ENCODE results near the gene RIOX2. TPM values are rescaled to one million over a fixed set of nuclear protein-coding genes. Genes with fewer than 3 reads are reported as not detected.

The RIOX2 gene
- total RNA-seq, 1 experiment from 2014 or later = 28.4 TPM

DNA sequence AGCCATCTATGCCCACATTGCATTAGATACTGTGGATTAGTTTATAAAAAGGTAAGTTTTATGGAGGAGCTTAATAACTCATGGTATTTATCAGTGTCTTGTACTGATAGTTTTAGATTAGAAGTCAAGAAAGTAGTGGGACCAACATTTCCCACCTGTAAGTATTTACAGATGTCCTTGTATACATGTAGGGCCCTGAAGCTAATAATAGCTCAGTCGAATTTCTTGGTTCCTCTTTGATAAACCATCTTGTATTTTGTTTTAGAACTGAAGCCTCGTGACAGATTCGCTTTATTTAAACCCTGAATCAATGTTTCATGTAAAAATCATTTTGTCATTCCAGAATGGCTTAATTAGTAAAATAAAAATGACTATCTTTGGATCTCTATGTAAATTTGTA is 77.0 kb downstream of the RIOX2 start:
- ChIA-PET POLR2A (ENCODE audit: low non-redundant PET) (no interaction called here), CTCF (no interaction called here)
- no peak for DNase-seq (ENCODE audit: low spot score)
- Histone ChIP-seq H3K4me1 (ENCODE audit: insufficient read depth, low read length, poor library complexity, severe bottlenecking) (peaks cover 15% of the 10 kb centered on the region), H3K27ac (ENCODE audit: low read depth, low read length, poor library complexity, severe bottlenecking) (no peak overlapping the region), H3K9me3 (ENCODE audit: low read depth, low read length, poor library complexity, severe bottlenecking) (no peaks in the 10 kb centered on the region), H3K4me3 (ENCODE audit: low read depth, low read length, poor library complexity, severe bottlenecking) (no peak overlapping the region), H3K27me3 (replicated peaks; ENCODE audit: insufficient read depth, low read depth, low read length, poor library complexity) (no peaks in the 10 kb centered on the region), H3K36me3 (ENCODE audit: insufficient read depth, low read length, poor library complexity, severe bottlenecking) (no peaks in the 10 kb centered on the region)
- intact Hi-C loops (cut with micrococcal nuclease; ENCODE audit: unreplicated experiment) = loop anchor here (5.0 kb wide), 1 partner anchor 103 kb away; no protein-coding TSS in a partner anchor
- BruUV-seq (replicated peaks) = no TSS peak
- no peak for TF ChIP-seq EZH2 (IDR thresholded peaks at IDR 0.05; ENCODE audit: borderline replicate concordance, low read depth, low read length, poor library complexity, severe bottlenecking)
- TF ChIP-seq, protein P1, sequence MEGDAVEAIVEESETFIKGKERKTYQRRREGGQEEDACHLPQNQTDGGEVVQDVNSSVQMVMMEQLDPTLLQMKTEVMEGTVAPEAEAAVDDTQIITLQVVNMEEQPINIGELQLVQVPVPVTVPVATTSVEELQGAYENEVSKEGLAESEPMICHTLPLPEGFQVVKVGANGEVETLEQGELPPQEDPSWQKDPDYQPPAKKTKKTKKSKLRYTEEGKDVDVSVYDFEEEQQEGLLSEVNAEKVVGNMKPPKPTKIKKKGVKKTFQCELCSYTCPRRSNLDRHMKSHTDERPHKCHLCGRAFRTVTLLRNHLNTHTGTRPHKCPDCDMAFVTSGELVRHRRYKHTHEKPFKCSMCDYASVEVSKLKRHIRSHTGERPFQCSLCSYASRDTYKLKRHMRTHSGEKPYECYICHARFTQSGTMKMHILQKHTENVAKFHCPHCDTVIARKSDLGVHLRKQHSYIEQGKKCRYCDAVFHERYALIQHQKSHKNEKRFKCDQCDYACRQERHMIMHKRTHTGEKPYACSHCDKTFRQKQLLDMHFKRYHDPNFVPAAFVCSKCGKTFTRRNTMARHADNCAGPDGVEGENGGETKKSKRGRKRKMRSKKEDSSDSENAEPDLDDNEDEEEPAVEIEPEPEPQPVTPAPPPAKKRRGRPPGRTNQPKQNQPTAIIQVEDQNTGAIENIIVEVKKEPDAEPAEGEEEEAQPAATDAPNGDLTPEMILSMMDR (conservative IDR thresholded peaks at IDR 0.05; ENCODE audit: low read depth, low read length) = no peak

DNA sequence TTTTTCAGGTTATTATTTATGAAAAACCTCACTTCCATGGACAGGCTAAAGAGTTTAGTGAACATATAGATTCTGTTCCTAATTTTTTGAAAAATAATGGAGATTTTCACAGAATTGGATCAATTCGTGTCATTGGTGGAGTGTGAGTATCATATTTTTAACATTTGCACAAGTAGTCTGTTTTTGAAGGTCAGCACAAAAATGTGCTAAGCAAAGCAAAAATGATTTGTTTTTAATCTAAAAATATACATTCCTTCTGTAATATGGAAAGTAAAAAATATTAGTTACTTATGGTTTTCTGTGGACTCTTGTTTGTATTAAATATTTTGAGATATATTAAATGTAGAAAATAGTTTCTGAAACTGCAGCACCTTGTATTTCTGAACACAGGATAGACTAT is 79.4 kb downstream of the RIOX2 start:
- no peaks in the 10 kb centered on the region for H3K36me3 ChIP-seq (ENCODE audit: insufficient read depth, low read length, poor library complexity, severe bottlenecking)
- CTCF ChIA-PET = no interaction called here
- no peak overlapping the region for H3K27ac ChIP-seq (ENCODE audit: low read depth, low read length, poor library complexity, severe bottlenecking)
- POLR2A ChIA-PET (ENCODE audit: low non-redundant PET) = no interaction called here
- intact Hi-C loops (cut with micrococcal nuclease; ENCODE audit: unreplicated experiment) = no loop called here
- H3K4me3 ChIP-seq (ENCODE audit: low read depth, low read length, poor library complexity, severe bottlenecking) = no peak overlapping the region
- H3K9me3 ChIP-seq (ENCODE audit: low read depth, low read length, poor library complexity, severe bottlenecking) = no peaks in the 10 kb centered on the region
- TF ChIP-seq EZH2 (IDR thresholded peaks at IDR 0.05; ENCODE audit: borderline replicate concordance, low read depth, low read length, poor library complexity, severe bottlenecking) = no peak
- TF ChIP-seq, protein P1 (conservative IDR thresholded peaks at IDR 0.05; ENCODE audit: low read depth, low read length) = no peak
- BruUV-seq (replicated peaks) = no TSS peak
- H3K4me1 ChIP-seq (ENCODE audit: insufficient read depth, low read length, poor library complexity, severe bottlenecking) = peaks cover 6% of the 10 kb centered on the region
- no peak for DNase-seq (ENCODE audit: low spot score)
- no peaks in the 10 kb centered on the region for H3K27me3 ChIP-seq (replicated peaks; ENCODE audit: insufficient read depth, low read depth, low read length, poor library complexity)

Other genes starting within 250 kb of the RIOX2 start
- gene ARL6, start 207.7 kb downstream of the RIOX2 start, total RNA-seq (2021) = 8.1 and 8.4 TPM in 2 replicates
- gene CRYBG3, start 150.4 kb downstream of the RIOX2 start, total RNA-seq (2021) = 8.6 and 8.7 TPM in 2 replicates
- gene GABRR3, start 62.9 kb upstream of the RIOX2 start, total RNA-seq (2021) = not detected in 2 replicates
- gene OR5AC2, start 114.7 kb upstream of the RIOX2 start, total RNA-seq (2021) = not detected in 2 replicates
- gene OR5H1, start 158.3 kb upstream of the RIOX2 start, total RNA-seq (2021) = not detected in 2 replicates
- gene OR5H14, start 175.0 kb upstream of the RIOX2 start, total RNA-seq (2021) = not detected in 2 replicates
- gene OR5H15, start 194.3 kb upstream of the RIOX2 start, total RNA-seq (2021) = not detected in 2 replicates

Data from A673 (cell line).